H1 (cell line): ENCODE measurements around the gene NCK2. TPM values are rescaled to one million over a fixed set of nuclear protein-coding genes. Genes with fewer than 3 reads are reported as not detected.

Source experiments
- CTCF ChIA-PET: fragments of 300-600 bp; sonication (Branson Sonifier 250); formaldehyde crosslinking; loops from one replicate; lab custom pipeline; 2021; ENCODE audit not compliant: partially characterized antibody; lab: Charles Lee
- POLR2A ChIA-PET: fragments of 300-600 bp; sonication (Branson Sonifier 250); formaldehyde crosslinking; loops from one replicate; lab custom pipeline; 2021; ENCODE audit warnings: inconsistent platforms; ENCODE audit not compliant: partially characterized antibody; lab: Charles Lee
- DNase-seq, 2 experiments: peaks; one replicate each; pipeline versions ENCODE4 v3.0.0 to v3.0.0-alpha.2; 2010 to 2022; ENCODE audit warnings: low spot score in 2 of 2, low read depth in 1 of 2, mixed read lengths in 1 of 2
- FAIRE-seq: peaks from 2 replicates; lab custom pipeline; 2011; peaks lifted over from hg19 to GRCh38; lab: Jason Lieb, UNC
- H2AFZ ChIP-seq: 2 replicates; pipeline ENCODE4 v1.8.1; 2012; ENCODE audit warnings: low read length, inconsistent platforms
- H2AK5ac ChIP-seq: 2 replicates; pipeline ENCODE4 v1.6.1; 2013; ENCODE audit warnings: low read depth, low read length
- H2BK120ac ChIP-seq: replicated peaks from 2 replicates; pipeline ENCODE3; 2013; ENCODE audit warnings: low read depth, low read length, inconsistent platforms
- H2BK12ac ChIP-seq: 2 replicates; pipeline ENCODE4 v1.6.1; 2013; ENCODE audit warnings: low read depth, low read length
- H2BK15ac ChIP-seq: 2 replicates; pipeline ENCODE4 v1.6.1; 2013; ENCODE audit warnings: low read length
- H2BK20ac ChIP-seq: 2 replicates; pipeline ENCODE4 v1.6.1; 2013; ENCODE audit warnings: low read length
- H2BK5ac ChIP-seq: 2 replicates; pipeline ENCODE4 v1.6.1; 2013; ENCODE audit warnings: low read depth, low read length
- H3K14ac ChIP-seq: 2 replicates; pipeline ENCODE4 v1.6.1; 2013; ENCODE audit warnings: inconsistent platforms; ENCODE audit not compliant: insufficient read length
- H3K18ac ChIP-seq: 2 replicates; pipeline ENCODE4 v1.6.1; 2013; ENCODE audit warnings: low read length; ENCODE audit errors: extremely low read depth
- H3K23ac ChIP-seq: 2 replicates; pipeline ENCODE4 v1.6.1; 2013; ENCODE audit warnings: inconsistent platforms; ENCODE audit not compliant: insufficient read length
- H3K23me2 ChIP-seq: 2 replicates; pipeline ENCODE4 v1.6.1; 2013; ENCODE audit warnings: low read depth, low read length
- H3K27ac ChIP-seq: 2 replicates; pipeline ENCODE4 v1.6.1; 2011; ENCODE audit warnings: low read depth, low read length, inconsistent platforms
- H3K27me3 ChIP-seq, 4 experiments: replicated peaks in 1 of 4; 1 replicate in 1 of 4; 2 replicates in 3 of 4; pipeline versions ENCODE4 v1.6.1 to v1.8.1; 2011 to 2013; ENCODE audit warnings: low read length in 3 of 4, mild to moderate bottlenecking in 3 of 4, inconsistent platforms in 2 of 4, mixed read lengths in 2 of 4, moderate library complexity in 1 of 4; ENCODE audit not compliant: control insufficient read depth in 3 of 4, insufficient read depth in 3 of 4; ENCODE audit errors: extremely low read depth in 1 of 4
- H3K36me3 ChIP-seq, 4 experiments: 2 replicates each; pipeline versions ENCODE4 v1.6.1 to v1.8.1; 2011 to 2013; ENCODE audit warnings: mild to moderate bottlenecking in 4 of 4, low read length in 3 of 4, moderate library complexity in 2 of 4, control low read depth in 1 of 4, inconsistent platforms in 1 of 4; ENCODE audit not compliant: insufficient read depth in 4 of 4, control insufficient read depth in 2 of 4
- H3K4ac ChIP-seq: replicated peaks from 2 replicates; pipeline ENCODE3; 2013; ENCODE audit warnings: low read length, low read depth, mixed read lengths, inconsistent platforms; ENCODE audit not compliant: insufficient read length
- H3K4me1 ChIP-seq, 4 experiments: replicated peaks in 1 of 4; 1 replicate in 1 of 4; 2 replicates in 3 of 4; pipeline versions ENCODE4 v1.6.1 to v1.8.1; 2011 to 2013; ENCODE audit warnings: low read length in 3 of 4, inconsistent platforms in 2 of 4, mixed read lengths in 1 of 4; ENCODE audit not compliant: insufficient read depth in 4 of 4, control insufficient read depth in 3 of 4
- H3K4me2 ChIP-seq, 2 experiments: 2 replicates each; pipeline versions ENCODE4 v1.6.1 to v1.8.1; 2011 to 2013; ENCODE audit warnings: low read depth in 2 of 2, low read length in 2 of 2, control low read depth in 1 of 2, inconsistent platforms in 1 of 2, mild to moderate bottlenecking in 1 of 2; ENCODE audit not compliant: insufficient read depth in 1 of 2
- H3K4me3 ChIP-seq, 4 experiments: fragments of 200-600, 300-600 bp in 1 of 4; sonication (generic), shearing (Covaris generic), sonication (Bioruptor Twin) in 1 of 4; 2 replicates each; pipeline versions ENCODE4 v1.5.1 to v1.8.1; 2011 to 2016; ENCODE audit warnings: low read length in 4 of 4, low read depth in 3 of 4, control low read depth in 2 of 4, inconsistent platforms in 2 of 4, mild to moderate bottlenecking in 2 of 4, mixed read lengths in 1 of 4, moderate library complexity in 1 of 4; ENCODE audit not compliant: insufficient read depth in 2 of 4; ENCODE audit errors: extremely low read depth in 1 of 4
- H3K56ac ChIP-seq: replicated peaks from 2 replicates; pipeline ENCODE3; 2013; ENCODE audit warnings: low read depth, mild to moderate bottlenecking, mixed read lengths, low read length, inconsistent platforms; ENCODE audit not compliant: insufficient read length
- H3K79me1 ChIP-seq: 2 replicates; pipeline ENCODE4 v1.6.1; 2013; ENCODE audit warnings: low read depth, low read length, control low read depth
- H3K79me2 ChIP-seq, 2 experiments: 2 replicates each; pipeline versions ENCODE4 v1.6.1 to v1.8.1; 2012 to 2013; ENCODE audit warnings: low read length in 2 of 2, mild to moderate bottlenecking in 2 of 2, inconsistent platforms in 1 of 2; ENCODE audit not compliant: insufficient read depth in 2 of 2, control insufficient read depth in 1 of 2
- H3K9ac ChIP-seq, 4 experiments: replicated peaks in 1 of 4; 1 replicate in 1 of 4; 2 replicates in 3 of 4; pipeline versions ENCODE4 v1.6.1 to v1.8.1; 2011 to 2013; ENCODE audit warnings: low read depth in 3 of 4, low read length in 3 of 4, control low read depth in 2 of 4, mild to moderate bottlenecking in 2 of 4, moderate library complexity in 2 of 4, inconsistent platforms in 1 of 4; ENCODE audit errors: extremely low read depth in 1 of 4
- H3K9me3 ChIP-seq, 2 experiments: 2 replicates each; pipeline versions ENCODE4 v1.6.1 to v1.8.1; 2012 to 2013; ENCODE audit warnings: mild to moderate bottlenecking in 2 of 2, moderate library complexity in 2 of 2, control low read depth in 1 of 2, inconsistent platforms in 1 of 2, low read depth in 1 of 2, low read length in 1 of 2, mixed read lengths in 1 of 2; ENCODE audit not compliant: insufficient read depth in 2 of 2
- H4K20me1 ChIP-seq, 2 experiments: replicated peaks in 1 of 2; 2 replicates each; pipeline versions ENCODE3 to v1.8.1; 2011 to 2013; ENCODE audit warnings: inconsistent platforms in 2 of 2, low read length in 2 of 2, mild to moderate bottlenecking in 1 of 2; ENCODE audit not compliant: insufficient read depth in 2 of 2, control insufficient read depth in 1 of 2
- H4K5ac ChIP-seq: 2 replicates; pipeline ENCODE4 v1.6.1; 2013; ENCODE audit warnings: low read length, low read depth, mixed read lengths, inconsistent platforms; ENCODE audit not compliant: insufficient read length
- H4K8ac ChIP-seq: 2 replicates; pipeline ENCODE4 v1.8.0; 2013; ENCODE audit warnings: mild to moderate bottlenecking, moderate library complexity, low read length, inconsistent platforms; ENCODE audit not compliant: insufficient read depth; ENCODE audit errors: extremely low read depth
- H4K91ac ChIP-seq: replicated peaks from 2 replicates; pipeline ENCODE3; 2013; ENCODE audit warnings: low read length, mixed read lengths, inconsistent platforms; ENCODE audit not compliant: insufficient read length
- CREB1 ChIP-seq: IDR thresholded peaks from 2 replicates; pipeline ENCODE4 v1.6.1; 2012; ENCODE audit warnings: inconsistent platforms
- CTBP2 ChIP-seq: IDR thresholded peaks from 2 replicates; pipeline ENCODE4 v1.7.0; 2011; ENCODE audit warnings: borderline replicate concordance, mild to moderate bottlenecking, moderate library complexity, mixed read lengths, low read length; ENCODE audit not compliant: insufficient read depth, insufficient read length
- HDAC2 ChIP-seq, 2 experiments: fragments of 300-600 bp in 1 of 2; sonication (generic) in 1 of 2; IDR thresholded peaks; 2 replicates each; pipeline ENCODE4 v1.6.1; 2011 to 2012; ENCODE audit warnings: low read depth in 2 of 2, low read length in 2 of 2, mild to moderate bottlenecking in 2 of 2, moderate library complexity in 2 of 2, borderline replicate concordance in 1 of 2, inconsistent platforms in 1 of 2
- JUND ChIP-seq: IDR thresholded peaks from 2 replicates; pipeline ENCODE4 v1.6.1; 2011; ENCODE audit warnings: mild to moderate bottlenecking, improper control_type of control experiment, low read length
- NANOG ChIP-seq: IDR thresholded peaks from 2 replicates; pipeline ENCODE4 v1.6.1; 2011; ENCODE audit warnings: low read length, low read depth, mild to moderate bottlenecking, inconsistent platforms; ENCODE audit not compliant: insufficient read depth, poor library complexity, severe bottlenecking
- SIN3A ChIP-seq, 2 experiments: IDR thresholded peaks in 1 of 2; conservative IDR thresholded peaks in 1 of 2; 2 replicates each; pipeline ENCODE4 v1.6.1; 2011 to 2012; ENCODE audit warnings: low read length in 2 of 2, improper control_type of control experiment in 1 of 2, low read depth in 1 of 2, mild to moderate bottlenecking in 1 of 2
- SP1 ChIP-seq: IDR thresholded peaks from 2 replicates; pipeline ENCODE4 v1.6.1; 2011; ENCODE audit warnings: low read depth, low read length
- SUZ12 ChIP-seq: fragments of 200-600 bp; sonication (generic); IDR thresholded peaks from 2 replicates; pipeline ENCODE4 v1.6.1; 2012; ENCODE audit warnings: mild to moderate bottlenecking, inconsistent platforms, low read length, moderate library complexity, mixed read lengths
- TEAD4 ChIP-seq: IDR thresholded peaks from 2 replicates; pipeline ENCODE4 v1.6.1; 2012; ENCODE audit warnings: low read depth, low read length, inconsistent platforms, mixed read lengths
- WGBS, 2 experiments: shearing (Covaris generic) in 1 of 2; methylation state at CpG; one replicate each; pipeline versions ENCODE4 v1.1.6 to v1.1.7; 2013 to 2015; ENCODE audit warnings: low lambda C conversion rate in 2 of 2, mixed read lengths in 2 of 2, inconsistent platforms in 1 of 2, low coverage in 1 of 2, missing lambda C conversion rate in 1 of 2; ENCODE audit not compliant: insufficient replicate concordance in 2 of 2, insufficient coverage in 1 of 2, insufficient read length in 1 of 2; ENCODE audit errors: extremely low coverage in 1 of 2, missing lambda C conversion rate in 1 of 2; 5-methylcytosine and 5-hydroxymethylcytosine counted together
- polyA plus RNA-seq, 7 experiments: library from polyadenylated mRNA; depleted of rRNA in 3 of 7; stranded (reverse) in 5 of 7; unstranded in 2 of 7; fragments of >200 nt in 5 of 7; fragments of 200-250 nt in 2 of 7; gene quantifications; 1 replicate in 5 of 7; 2 replicates in 1 of 7; 4 replicates in 1 of 7; pipeline versions ENCODE4 v1.2.1 to v1.2.3, GENCODE V29; 2011 to 2013; ENCODE audit warnings: missing spikeins in 2 of 7, mixed read lengths in 2 of 7
- total RNA-seq: library from RNA; stranded (reverse); fragmentation: NEBNext Ultra II Directional; extraction: Animal tissue kit (Norgen Biotek cat#: 25700); gene quantifications from 2 replicates; pipeline ENCODE4 v1.2.1, GENCODE V29; 2021
- TF ChIP-seq, protein P1 (sequence below): IDR thresholded peaks from 2 replicates; pipeline ENCODE4 v1.6.1; 2011; ENCODE audit warnings: low read length, improper control_type of control experiment

The NCK2 gene
- total and polyA plus RNA-seq, 2 of the 8 experiments (the other 6 are each of a cell fraction or from before 2014, with no cell fraction given) = 30.3 to 65.7 TPM

DNA sequence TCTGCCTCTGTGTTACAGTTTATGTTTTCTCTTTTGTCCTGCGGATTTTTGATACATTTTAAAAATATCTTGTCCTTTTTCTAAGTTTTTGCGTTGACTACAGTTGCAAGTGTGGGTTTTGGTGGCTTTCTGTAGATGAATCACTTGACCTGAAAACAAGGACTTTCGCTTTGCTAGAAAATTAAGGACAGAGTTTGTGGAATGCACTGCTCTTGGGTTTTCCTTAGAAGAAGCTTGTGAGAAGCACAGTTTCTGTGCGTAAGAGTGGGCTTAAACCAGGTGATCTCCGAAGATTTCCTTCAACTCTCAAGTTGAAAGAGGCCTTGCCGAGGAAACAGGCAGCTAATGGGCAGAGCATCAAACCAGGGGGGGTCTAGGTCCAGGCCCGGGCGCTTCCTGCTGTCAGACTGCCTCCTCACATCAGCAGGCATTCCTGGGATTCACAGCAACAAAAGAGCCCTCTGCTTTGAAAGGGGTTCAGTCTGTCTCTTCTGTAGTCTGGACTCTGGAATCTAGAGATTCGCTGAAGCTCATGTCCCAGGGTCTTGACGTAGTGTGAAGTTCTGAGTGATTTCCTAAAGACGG, 17.3 kb downstream of the NCK2 start:
- H4K91ac ChIP-seq = peak overlapping the region; percentile 26
- peaks cover 12 to 21% (median 17%) of the 10 kb centered on the region in 4 experiments; a peak in 6 of 7 replicates for H3K4me1 ChIP-seq
- H3K9me3 ChIP-seq = no peaks in the 10 kb centered on the region
- no peak overlapping the region for H2AK5ac ChIP-seq
- DNase-seq (peak; percentile 56 to 66), FAIRE-seq (peak; percentile 13)
- H3K56ac ChIP-seq = no peak overlapping the region
- peak overlapping the region; percentile 15 for H3K4ac ChIP-seq
- no peak overlapping the region for H2BK20ac ChIP-seq
- peak overlapping the region; percentile 18 to 36; a peak in 3 of 4 replicates for H3K4me2 ChIP-seq
- H3K4me3 ChIP-seq = no peak overlapping the region
- no peak overlapping the region for H3K27ac ChIP-seq
- H3K14ac ChIP-seq = no peak overlapping the region
- H3K79me2 ChIP-seq = peaks cover 15 to 99% of the 10 kb centered on the region in 2 experiments
- ChIA-PET CTCF (interaction anchor here (0.7 to 1.8 kb wide), 5 partner anchors 15 to 275 kb away, joined by 3 to 5 read pairs (median 5); no protein-coding TSS in a partner anchor), POLR2A (interaction anchor here (0.6 to 1.7 kb wide), 4 partner anchors 9 to 16 kb away, joined by 3 to 5 read pairs (median 4); no protein-coding TSS in a partner anchor)
- no peaks in the 10 kb centered on the region for H3K27me3 ChIP-seq
- H4K5ac ChIP-seq = no peak overlapping the region
- no peaks in the 10 kb centered on the region; a peak in 1 of 8 replicates for H3K36me3 ChIP-seq
- no peak overlapping the region for H2BK12ac ChIP-seq
- peaks cover 14% of the 10 kb centered on the region; the same call in 1 of the 2 replicates for H3K79me1 ChIP-seq
- H2BK15ac ChIP-seq = no peak overlapping the region
- H2BK5ac ChIP-seq = no peak overlapping the region
- H4K8ac ChIP-seq = no peak overlapping the region
- H2BK120ac ChIP-seq = no peak overlapping the region
- H3K23ac ChIP-seq = no peak overlapping the region
- H4K20me1 ChIP-seq = peaks cover 14 to 39% of the 10 kb centered on the region in 2 experiments
- no peaks in the 10 kb centered on the region for H3K23me2 ChIP-seq
- H3K18ac ChIP-seq = no peak overlapping the region
- no peak overlapping the region for H3K9ac ChIP-seq
- WGBS, 2 experiments = 43% methylated on average over 11 of the region's 11 CpGs; no CpG with 5 or more reads in 1 of the 2 experiments
- H2AFZ ChIP-seq = no peak overlapping the region
- peak; percentile 79 to 93; a peak in 3 of 4 replicates for TF ChIP-seq SIN3A (conservative IDR thresholded peaks at IDR 0.05 in 1 of 2, IDR thresholded peaks at IDR 0.05 in 1 of 2; ENCODE audit: low read depth in 1 of 2, low read length in 2 of 2)
- TF ChIP-seq TEAD4 = peak; percentile 92
- TF ChIP-seq CTBP2 = peak; percentile 79
- no peak for TF ChIP-seq CREB1
- peak; percentile 82 for TF ChIP-seq NANOG
- 0 out of 2 replicates have a peak, but pooled peaks have one; percentile 25 for TF ChIP-seq JUND
- 0 out of 2 replicates have a peak, but pooled peaks have one; percentile 13 for TF ChIP-seq SP1
- TF ChIP-seq HDAC2 (IDR thresholded peaks at IDR 0.05; ENCODE audit: borderline replicate concordance in 1 of 2, low read depth in 2 of 2, low read length in 2 of 2) = peak in 1 of 2 experiments; percentile 62; a peak in 1 of 4 replicates
- TF ChIP-seq, protein P1, sequence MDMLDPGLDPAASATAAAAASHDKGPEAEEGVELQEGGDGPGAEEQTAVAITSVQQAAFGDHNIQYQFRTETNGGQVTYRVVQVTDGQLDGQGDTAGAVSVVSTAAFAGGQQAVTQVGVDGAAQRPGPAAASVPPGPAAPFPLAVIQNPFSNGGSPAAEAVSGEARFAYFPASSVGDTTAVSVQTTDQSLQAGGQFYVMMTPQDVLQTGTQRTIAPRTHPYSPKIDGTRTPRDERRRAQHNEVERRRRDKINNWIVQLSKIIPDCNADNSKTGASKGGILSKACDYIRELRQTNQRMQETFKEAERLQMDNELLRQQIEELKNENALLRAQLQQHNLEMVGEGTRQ = no peak
- TF ChIP-seq SUZ12 = no peak
